GM18517 (cell line): ENCODE measurements around the gene CXXC5.
"Not testable (repeated sequence)": the region's sequence is repeated elsewhere in the genome, so short reads cannot be mapped to it uniquely, and the experiment has no call there.

Experiments used
- ATAC-seq: cut with Tn5 transposase; IDR thresholded peaks from one replicate; pipeline ENCODE4 v1.9.1; 2021; ENCODE audit warnings: mild to moderate bottlenecking, moderate library complexity; ENCODE audit not compliant: unreplicated experiment

The CXXC5 gene

DNA sequence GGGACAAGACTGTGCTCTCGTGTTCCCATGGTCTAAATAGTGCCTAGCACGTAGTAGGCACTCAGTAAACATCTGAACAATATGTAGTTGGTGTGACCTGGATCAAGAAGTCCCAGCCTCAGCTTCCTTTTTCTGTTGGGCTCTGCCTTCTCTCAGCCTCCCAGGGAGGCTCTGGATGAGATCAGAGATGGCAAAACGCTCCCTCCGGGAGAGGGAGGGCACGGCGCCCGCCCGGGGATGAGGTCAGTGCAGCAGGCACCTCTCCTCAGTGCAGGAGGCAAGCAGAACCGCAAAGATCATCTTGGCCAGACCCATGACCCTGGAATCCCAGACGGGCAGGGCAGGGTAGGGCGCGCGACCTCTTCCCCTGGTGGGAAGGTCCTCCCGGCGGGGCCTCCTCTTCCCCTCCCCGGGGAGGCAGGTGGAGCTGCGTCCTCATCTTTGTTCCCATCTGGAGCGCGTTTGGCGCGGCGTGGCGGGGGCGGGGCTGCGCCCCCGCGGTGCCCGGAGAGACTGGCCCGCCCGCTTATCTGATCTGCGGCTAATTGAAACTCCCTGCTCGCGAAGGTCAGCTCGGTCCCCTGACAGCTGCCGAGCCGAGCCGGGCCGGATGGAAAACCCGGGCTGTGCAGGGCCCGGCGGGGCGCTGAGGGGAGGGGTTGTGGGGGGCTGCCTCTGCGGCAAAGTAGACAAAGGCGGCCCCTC, 60.9 kb downstream of the CXXC5 start:
- no peak for ATAC-seq

DNA sequence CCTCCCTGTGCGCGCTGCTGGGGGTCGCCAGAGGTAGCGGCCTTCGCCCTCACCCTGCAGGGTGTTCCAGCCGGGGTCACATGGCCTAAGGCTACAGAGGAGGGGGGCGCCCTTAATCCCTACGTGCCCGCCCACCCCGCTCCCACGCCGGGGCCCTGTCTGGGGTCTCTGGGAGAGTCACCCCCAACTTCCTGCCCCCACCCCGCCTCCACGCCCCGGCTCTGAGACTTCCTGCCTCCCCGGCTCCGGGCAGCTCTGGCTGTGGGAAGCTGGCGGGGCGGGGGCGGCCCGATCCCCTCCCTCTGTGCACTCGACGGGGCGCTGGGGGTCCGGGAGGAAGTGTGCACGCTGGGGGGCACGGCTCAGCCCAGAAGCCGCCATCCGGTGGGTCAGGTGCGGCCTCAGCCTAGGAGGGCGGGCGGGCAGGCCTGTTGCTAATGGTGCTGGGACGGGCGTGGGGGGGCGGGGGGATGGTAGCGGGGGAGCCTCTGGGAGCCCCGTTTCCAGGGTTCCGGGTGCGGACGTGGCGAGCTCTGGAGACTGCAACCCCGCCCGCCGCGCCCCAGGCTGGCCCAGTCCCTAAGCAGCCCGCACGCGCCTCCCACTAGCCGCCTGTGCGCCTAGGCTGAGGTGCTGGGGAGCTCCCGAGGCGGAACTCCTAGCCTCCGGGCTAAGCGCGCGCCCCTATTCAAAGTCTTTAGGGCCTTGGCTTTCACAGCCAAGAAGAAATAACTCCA, 61.6 kb downstream of the CXXC5 start:
- no peak for ATAC-seq

DNA sequence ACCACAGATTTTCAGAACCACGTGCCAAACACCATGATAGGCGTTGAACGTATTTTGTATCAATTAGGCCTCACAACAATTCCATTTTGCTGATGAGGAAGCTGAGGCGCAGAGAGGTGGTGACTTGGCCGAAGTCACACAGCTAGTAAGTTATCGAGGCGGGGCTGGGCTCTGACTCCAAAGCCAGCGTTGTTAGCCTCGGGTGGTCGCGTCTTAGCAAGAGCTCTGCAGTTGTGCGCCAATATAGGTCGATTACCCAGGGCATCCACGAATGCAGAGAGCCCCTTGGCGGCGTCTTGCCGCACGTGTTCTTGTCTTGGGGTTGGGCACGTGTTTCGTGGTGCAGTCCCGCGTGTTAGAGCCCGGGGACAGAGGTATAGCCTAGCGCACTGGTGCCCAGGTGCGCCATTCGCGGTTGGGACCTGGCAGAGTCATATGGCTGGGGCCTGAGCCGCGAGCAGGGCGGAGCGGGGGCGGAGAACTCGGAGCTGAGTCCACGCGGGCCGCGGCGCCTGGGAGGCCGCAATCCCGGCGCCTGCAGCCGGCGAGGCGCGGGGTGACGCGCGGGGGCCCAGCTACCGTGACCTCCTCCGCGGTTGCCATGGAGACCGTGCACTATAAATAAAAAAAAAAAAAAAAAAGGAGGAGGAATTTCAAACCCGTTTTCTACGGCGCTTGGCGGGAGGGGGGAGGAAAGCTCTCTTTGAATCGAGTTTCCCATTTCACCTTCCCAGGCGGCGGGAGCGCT, 62.3 kb downstream of the CXXC5 start:
- no peak for ATAC-seq

DNA sequence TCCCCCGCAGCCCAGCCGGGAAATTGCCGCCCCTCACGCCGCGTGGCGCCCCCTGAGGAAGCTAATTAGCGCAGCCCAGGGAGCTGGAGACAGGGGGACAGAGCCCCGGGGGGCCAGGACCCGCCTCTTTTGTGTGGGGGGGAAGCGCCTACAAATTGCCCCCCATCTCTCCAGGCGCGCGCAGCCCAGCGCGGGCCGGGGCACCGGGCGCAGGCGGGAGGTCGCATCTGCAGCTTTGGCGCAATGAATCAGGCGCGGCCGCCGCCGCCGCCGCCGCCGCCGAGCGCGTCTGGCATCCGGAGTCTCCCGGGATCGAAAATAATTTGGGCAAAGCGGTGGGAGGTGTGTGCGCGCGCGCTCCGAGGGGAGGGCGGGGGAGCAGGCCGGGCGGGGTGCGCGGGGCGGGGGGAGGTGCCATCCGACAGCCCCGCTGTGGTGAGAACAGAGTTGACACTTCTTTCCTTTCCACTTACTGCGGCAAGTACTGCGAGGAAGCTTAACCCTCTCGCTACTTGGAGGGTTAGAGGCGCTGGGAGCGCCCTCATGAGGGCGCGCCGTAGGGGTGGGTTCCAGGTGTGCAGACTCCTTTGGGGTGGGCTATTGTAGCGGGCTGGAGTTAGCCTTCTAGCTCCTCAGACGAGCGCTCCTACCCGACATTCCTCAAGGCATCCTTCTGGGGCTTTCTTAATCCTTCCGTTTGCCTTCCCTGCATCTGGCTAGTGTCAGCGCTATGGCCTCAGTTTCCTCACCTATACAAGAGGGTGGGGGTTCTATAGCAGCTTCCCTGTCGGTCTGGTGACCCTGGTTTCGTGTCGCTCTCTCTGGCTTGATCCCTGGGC, 63.1 kb downstream of the CXXC5 start:
- peak; percentile 49 for ATAC-seq

DNA sequence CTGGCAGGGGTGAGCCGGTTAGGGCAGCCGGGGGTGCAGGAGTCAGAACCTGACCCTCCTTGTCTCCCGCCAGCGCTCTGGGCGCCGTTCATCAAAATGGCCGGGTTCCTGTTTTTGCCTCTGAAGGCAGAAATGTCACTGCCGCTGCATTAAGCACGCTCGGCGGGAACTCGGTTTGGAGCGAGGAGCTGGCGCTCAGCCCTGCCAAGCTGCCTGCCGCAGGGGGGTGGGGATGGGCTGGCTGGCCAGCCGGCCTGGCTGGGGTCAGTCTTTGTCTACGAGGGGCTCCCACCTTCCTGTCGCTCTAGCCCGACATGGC, 63.7 kb downstream of the CXXC5 start:
- no peak for ATAC-seq

DNA sequence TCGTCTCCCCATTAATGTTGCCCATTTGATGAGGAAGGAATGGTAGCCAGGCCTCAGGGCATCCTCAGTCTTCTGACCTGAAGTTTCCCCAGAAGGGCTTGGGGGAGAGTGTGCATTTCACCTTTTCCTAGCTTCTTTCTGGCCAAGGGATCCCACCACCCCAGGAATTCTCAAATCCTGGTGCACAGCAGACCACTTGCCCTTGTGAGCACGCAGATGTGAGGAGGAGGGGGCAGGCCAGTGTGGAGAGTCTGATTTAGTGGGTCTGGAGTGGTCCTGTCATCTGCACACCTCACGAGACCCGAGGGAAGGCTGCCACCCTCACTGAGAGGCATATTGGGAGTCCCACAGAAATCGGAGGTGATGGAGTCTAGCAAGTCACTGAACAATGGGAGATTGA, 64.3 kb downstream of the CXXC5 start:
- ATAC-seq = no peak

DNA sequence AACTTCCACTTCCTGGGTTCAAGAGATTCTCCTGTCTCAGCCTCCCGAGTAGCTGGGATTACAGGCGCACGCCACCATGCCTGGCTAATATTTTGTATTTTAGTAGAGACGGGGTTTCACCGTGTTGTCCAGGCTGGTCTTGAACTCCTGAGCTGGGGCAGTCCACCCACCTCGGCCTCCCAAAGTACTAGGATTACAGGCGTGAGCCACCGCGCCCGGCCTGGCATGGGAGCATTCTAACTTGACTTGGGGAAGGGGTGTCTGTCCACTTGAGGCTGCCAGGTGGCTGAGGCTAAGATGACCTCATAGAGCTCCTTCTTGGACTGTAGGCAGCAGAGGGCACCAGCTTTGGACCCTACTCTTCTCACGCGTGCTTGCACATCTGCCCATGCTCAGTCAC, 65.7 kb downstream of the CXXC5 start:
- not testable (repeated sequence) for ATAC-seq

DNA sequence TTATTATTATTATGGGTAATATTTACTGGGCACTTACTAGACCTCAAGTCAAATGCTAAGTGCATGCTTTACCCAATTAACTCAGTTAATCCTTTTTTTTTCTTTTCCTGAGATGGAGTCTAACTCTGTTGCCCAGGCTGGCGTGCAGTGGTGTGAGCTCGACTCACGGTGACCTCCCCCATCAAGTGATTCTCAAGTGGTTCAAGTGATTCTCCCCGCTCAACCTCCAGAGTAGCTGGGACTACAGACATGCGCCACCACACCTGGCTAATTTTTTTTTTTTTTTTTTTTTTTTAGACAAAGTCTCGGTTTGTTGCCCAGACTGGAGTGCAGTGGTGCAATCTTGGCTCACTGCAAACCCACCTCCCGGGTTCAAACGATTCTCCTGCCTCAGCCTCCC, 69.1 kb downstream of the CXXC5 start:
- no peak for ATAC-seq

DNA sequence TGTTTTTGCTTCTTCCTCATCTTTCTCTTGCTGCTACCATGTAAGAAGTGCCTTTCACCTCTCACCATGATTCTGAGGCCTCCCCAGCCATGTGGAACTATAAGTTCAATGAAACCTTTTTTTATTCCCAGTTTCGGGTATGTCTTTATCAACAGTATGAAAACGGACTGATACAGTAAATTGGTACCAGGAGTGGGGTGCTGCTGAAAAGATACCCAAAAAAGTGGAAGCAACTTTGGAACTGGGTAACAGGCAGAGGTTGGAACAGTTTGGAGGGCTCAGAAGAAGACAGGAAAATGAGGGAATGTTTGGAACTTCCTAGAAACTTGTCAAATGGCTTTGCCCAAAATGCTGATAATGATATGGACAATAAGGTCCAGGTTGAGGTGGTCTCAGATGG, 70.3 kb downstream of the CXXC5 start:
- not testable (repeated sequence) for ATAC-seq

DNA sequence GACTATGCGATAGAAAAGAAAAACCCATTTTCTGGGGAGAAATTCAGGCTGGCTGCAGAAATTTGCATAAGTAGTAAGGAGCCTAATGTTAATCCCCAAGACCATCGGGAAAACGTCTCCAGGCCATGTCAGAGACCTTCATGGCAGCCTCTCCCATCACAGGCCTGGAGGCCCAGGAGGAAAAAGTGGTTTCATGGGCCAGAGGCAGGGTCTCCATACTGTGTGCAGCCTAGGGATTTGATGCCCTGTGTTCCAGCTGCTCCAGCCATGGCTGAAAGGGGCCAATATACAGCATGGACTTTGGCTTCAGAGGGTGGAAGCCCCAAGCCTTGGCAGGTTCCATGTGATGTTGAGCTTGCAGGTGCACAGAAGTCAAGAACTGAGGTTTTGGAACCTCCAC, 71.8 kb downstream of the CXXC5 start:
- ATAC-seq = not testable (repeated sequence)

DNA sequence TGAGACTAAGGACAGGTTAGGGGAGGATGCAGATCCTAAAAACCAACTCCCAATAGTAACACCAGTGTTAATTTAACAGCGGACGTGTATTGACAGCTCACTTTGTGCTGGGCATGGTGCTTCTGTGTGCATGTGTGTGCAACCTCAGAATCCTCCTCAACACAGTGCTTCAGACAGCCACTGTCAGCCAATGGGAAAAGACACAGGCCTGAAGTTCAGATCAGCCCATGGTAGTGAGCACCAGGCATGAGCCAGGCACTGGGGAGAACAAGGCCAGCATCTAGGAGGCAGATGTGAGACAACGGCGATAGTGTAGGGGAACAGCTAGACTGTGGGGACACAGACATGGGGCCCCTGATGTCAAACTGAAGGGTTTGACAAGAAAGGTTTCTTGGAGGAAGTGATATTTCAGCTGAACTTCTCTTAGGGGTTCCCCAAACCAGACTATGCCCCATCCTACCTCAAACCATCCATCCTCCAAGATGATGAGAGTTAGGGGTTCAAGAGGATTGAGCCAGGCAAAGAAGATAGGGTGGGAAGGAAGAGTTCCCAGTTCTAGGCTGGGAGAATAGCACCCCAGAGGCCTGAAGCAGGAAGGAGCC, 75.9 kb downstream of the CXXC5 start:
- no peak for ATAC-seq

DNA sequence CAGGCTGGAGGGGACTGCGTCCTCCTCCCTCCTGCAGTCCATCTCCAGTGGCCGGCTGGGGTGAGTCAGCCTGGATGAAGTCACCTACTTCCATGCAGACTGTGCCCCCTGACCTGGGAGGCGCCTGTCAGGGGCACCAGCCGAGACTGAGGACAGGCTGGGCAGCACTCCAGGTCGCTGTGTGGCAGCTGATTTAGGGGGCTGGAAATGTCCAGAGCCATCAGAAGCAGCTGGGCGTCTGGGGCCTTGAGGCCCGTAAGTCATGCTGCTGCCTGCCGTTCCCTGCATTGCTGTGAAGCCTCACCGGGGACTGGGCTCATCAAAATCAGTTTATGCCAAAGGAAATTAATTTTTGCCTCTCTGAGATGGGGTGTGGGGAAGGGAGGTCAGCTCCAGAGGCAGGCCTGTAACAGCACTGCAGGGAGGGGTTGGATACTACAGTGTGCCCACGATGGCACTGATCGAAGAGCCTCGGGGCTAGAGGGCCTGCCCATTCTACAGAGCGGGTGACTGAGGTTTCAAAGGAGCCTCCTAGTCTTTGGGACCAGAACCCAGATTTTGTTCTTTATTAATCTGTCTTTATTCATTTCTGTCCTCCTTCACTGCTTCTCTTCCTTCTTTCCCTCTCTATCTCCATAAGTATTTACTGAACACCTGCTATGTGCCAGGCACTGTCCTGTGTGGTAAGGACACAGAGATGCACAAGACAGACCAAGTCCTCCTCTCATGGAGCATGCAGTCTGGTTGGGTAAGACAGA, 77.1 kb downstream of the CXXC5 start:
- ATAC-seq = no peak

DNA sequence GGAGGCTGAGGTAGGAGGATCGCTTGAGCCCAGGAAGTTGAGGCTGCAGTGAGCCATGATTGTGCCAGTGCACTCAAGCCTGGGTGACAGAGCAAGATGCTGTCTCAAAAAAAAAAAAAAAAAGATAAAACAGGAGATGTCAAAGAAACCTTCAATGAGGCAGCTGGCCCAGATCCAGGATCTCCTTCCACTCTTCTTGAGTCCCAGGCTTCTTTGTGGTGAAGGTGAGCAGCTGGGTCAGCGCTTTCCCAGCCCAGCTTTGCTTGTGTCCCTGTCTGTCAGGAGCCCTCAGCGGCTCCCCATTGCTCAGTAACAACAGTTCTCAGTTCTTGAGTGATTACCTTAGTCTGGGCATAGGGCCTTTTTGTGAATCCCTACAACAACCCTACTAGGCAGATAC, 78.1 kb downstream of the CXXC5 start:
- no peak for ATAC-seq

DNA sequence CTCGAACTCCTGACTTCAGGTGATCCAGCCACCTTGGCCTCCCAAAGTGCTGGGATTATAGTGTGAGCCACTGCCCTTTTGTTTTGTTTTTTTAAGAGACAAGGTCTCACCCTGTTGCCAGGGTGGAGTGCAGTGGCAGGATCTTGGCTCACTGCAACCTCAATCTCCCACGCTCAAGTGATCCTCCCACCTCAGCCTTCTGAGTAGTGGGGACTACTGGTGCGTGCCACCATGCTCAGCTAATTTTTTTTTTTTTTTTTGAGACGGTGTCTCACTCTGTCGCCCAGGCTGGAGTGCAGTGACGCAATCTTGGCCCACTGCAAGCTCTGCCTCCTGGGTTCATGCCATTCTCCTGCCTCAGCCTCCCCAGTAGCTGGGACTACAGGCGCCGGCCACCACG, 79.5 kb downstream of the CXXC5 start:
- not testable (repeated sequence) for ATAC-seq

DNA sequence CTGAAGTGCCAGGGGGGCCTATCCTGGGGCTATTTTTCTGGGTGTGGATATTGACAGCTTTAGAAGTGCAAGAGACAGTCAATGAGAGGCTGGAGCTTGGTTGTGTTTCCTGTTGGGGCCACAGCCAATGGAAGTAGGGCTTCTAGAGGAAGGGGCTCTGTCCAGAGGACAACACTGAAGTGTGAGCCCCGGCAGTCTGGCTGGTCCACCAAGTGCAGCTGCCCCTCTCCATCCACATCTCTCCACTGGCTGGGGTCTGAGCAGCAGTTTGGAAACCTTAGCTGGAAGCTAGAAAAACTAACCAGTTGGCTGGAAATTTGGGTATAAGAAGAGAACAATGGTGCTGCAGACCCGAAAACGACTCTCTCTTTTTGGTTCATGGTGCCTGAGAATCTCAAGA, 83.1 kb downstream of the CXXC5 start:
- ATAC-seq = no peak

DNA sequence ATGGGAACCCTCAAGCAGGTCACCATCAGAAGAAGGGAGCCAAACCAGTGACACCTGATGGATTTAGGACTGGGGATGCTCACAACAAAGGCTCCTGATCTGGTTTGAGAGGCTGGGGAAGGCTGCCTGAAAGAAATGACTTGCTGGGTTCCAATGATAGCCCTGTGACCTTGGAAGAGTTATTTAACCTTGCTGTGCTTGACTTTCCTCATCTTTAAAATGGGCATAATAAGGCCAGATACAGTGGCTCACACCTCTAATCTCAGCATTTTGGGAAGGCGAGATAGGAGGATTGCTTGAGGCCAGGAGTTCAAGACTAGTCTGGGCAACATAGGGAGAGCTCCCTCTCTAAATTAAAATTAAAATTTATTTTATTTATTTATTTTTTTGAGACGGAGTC, 83.9 kb downstream of the CXXC5 start:
- ATAC-seq = no peak

DNA sequence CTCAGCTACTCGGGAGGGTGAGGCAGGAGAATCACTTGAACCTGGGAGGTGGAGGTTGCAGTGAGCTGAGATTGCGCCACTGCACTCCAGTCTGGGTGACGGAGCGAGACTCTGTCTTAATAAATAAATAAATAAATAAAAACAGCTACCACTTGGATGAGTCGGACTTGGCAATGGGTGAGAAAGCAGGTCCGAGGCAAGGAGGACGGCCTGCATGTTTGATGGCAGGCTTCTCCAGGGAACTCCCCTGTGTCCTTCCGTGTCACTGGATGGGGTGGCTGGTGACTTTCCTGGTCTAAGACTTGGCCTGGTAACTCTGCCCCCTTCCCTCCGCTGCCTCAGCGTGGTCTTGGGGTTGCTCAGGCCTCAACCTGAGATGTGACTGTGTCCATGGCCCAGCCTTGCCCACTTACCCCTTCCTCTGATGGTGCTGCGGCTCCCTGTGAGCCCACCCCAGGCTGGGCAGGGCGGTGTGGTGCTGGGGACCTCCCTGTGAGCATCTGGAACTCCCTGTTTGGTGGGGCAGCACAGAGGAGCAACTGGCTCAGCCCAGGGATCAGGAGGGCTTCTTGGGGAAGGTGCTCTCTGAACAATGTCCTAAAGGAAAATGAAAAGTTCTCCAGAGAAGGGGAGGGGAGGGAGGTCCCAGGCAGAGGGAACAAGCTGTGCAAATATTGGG, 85.0 kb downstream of the CXXC5 start:
- ATAC-seq = no peak
